ENCODE data around the gene PRSS2.

- TF ChIP-seq GATA3 (IDR thresholded peaks at IDR 0.05; ENCODE audit: low read depth, low read length) (no peak), GATA2 (IDR thresholded peaks at IDR 0.05; ENCODE audit: low read depth, low read length) (no peak)
Observed at GRCh38 chr7:142759433-142759832, 11.3 kb upstream of the PRSS2 start.
